T-helper 2 cell treated with Interferon-gamma antibody and Interleukin-4, amounts not matched to agents 5 μg/mL and 100 μg/mL, for 36 hours (primary cell): Measurements from ENCODE around the gene PAM.

ENCODE experiments used
- DNase-seq: peaks from one replicate; pipeline ENCODE4 v3.0.0; 2021; ENCODE audit warnings: low spot score
- H3K27ac Mint-ChIP-seq: one replicate; pipeline ENCODE4 v1.8.0; 2021; ENCODE audit warnings: mild to moderate bottlenecking, mixed read lengths
- H3K27me3 Mint-ChIP-seq: one replicate; pipeline ENCODE4 v1.8.0; 2021; ENCODE audit warnings: low read depth, mixed read lengths
- H3K36me3 Mint-ChIP-seq: one replicate; pipeline ENCODE4 v1.8.0; 2021; ENCODE audit warnings: low read depth, mixed read lengths
- H3K4me1 Mint-ChIP-seq: one replicate; pipeline ENCODE4 v1.8.0; 2021; ENCODE audit warnings: low read depth, mixed read lengths
- H3K4me3 Mint-ChIP-seq: one replicate; pipeline ENCODE4 v1.8.0; 2022; ENCODE audit warnings: mild to moderate bottlenecking, moderate library complexity, mixed read lengths
- H3K9me3 Mint-ChIP-seq: one replicate; pipeline ENCODE4 v1.8.0; 2021; ENCODE audit warnings: mixed read lengths

PAM gene

DNA sequence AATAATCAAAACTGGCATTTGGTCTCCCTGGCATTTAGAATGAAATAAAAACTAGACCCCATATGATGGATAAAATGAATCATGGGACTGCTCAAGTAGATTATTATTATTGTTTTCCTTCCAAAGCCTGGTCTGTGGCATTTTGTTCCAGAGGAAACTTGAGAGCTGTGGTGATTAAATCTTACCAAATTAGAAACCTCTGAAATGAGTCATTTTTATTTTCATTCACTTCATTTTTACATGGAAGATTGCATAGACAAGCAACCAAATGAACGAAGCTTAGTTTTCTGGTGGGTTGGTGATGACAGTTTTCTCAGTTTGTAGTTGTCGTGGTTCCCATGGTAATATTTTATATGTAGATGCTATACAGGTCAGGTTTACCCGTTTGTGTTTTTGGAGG lies 23.4 kb downstream of the PAM start:
- Mint-ChIP-seq H3K27ac (peak overlapping the region; percentile 32), H3K36me3 (peaks cover 3% of the 10 kb centered on the region), H3K4me3 (no peak overlapping the region), H3K27me3 (no peaks in the 10 kb centered on the region), H3K9me3 (peaks cover 9% of the 10 kb centered on the region), H3K4me1 (peaks cover 29% of the 10 kb centered on the region)
- DNase-seq: peak; percentile 34

DNA sequence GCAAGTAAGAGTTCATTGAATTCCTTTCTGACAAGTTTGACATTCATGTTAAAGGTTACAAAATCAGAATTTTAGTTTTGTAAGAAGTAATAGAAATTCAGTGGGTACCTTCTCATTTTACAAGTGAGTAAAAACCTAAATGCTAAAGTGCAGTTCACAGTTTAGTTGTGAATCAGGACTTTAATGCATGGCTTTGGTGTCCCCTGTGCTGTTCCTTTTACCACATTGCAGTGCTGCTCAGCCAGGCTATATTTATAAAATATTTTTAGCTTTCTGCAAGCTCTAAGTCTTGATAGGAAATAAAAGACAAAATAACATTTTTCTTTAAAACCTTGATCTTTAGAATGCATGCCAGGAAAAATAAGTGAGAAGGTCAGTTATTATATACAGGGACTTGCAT lies 26.3 kb downstream of the PAM start:
- Mint-ChIP-seq H3K36me3 (no peaks in the 10 kb centered on the region), H3K9me3 (no peaks in the 10 kb centered on the region), H3K4me3 (no peak overlapping the region), H3K27ac (no peak overlapping the region), H3K27me3 (no peaks in the 10 kb centered on the region), H3K4me1 (peaks cover 25% of the 10 kb centered on the region)
- no peak for DNase-seq

DNA sequence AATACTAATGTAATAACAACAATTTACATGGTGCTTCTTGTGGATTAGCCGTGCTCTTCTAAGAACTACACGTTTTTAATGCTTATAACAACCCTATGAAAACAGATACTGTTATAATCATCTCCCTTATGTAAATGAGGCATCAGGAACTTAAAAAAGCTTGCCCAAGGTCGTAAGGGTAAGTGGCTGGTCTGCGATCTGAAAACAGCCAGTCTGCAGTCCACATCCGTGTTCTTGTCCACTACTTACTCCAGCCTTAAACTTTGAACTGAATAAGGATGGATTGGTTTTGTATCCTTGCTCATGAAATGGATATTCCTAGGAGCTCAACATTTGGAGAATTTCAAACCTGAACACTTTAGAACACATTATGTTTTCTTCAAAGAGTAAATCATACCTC lies 26.7 kb downstream of the PAM start:
- peaks cover 22% of the 10 kb centered on the region for H3K4me1 Mint-ChIP-seq
- H3K4me3 Mint-ChIP-seq: no peak overlapping the region
- no peak for DNase-seq

DNA sequence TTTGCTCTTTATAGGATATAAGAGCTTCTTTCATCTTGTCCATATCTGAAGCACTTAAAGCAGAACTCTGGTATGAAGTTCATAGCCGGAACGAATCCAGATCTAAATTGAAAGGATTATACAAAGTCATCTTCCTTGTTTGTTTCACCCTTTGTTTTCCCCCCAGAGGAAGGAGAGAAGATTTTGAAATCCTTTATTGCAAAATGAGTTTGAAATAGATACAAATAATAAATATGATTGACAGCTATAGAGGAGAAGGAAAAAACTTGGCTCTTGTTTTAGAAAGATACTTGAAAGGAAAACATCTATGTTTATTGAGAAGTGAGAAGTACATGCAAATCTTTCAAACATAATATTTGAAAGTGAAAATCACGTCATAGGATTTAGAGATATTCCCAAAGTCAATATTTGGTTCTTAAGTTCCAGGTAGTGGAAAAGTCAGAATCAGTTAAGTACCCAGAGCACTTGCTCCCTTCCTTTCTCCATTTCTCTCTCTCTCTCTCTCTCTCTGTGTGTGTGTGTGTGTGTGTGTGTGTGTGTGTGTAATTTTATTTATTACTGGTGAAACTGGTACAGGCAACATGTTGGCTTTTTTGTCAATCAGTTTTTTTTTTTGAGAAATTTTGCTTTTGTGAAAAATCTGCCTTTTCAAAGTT lies 27.2 kb downstream of the PAM start:
- H3K9me3 Mint-ChIP-seq: no peaks in the 10 kb centered on the region
- no peak overlapping the region for H3K4me3 Mint-ChIP-seq
- no peak overlapping the region for H3K27ac Mint-ChIP-seq
- H3K27me3 Mint-ChIP-seq: no peaks in the 10 kb centered on the region
- no peaks in the 10 kb centered on the region for H3K36me3 Mint-ChIP-seq
- H3K4me1 Mint-ChIP-seq: peaks cover 17% of the 10 kb centered on the region
- no peak for DNase-seq

More for the DNA sequence above, 26.7 kb downstream of the PAM start:
- Mint-ChIP-seq H3K36me3 (no peaks in the 10 kb centered on the region), H3K27ac (no peak overlapping the region), H3K27me3 (no peaks in the 10 kb centered on the region), H3K9me3 (no peaks in the 10 kb centered on the region)

DNA sequence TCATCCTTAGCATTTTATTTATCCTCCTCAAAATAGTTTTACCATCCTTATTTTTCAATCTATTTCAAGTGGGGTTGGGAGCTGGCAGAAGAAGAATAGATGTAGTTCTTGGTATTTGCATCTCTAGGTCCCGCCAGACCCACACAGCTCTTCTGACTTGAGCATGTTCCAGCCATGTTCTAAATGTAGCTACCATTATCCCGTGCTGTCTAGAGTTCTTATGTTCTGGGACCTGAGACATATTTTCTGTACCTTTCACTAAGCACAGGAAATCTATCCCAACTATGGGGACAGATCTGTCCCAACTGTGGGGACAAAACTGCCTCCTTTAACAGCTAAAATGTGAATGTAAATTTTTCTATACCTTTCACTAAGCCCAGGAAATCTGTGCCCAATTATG lies 32.0 kb downstream of the PAM start:
- Mint-ChIP-seq H3K36me3 (no peaks in the 10 kb centered on the region), H3K4me1 (no peaks in the 10 kb centered on the region), H3K27me3 (peaks cover 4% of the 10 kb centered on the region), H3K9me3 (no peaks in the 10 kb centered on the region), H3K4me3 (no peak overlapping the region), H3K27ac (no peak overlapping the region)
- no peak for DNase-seq

DNA sequence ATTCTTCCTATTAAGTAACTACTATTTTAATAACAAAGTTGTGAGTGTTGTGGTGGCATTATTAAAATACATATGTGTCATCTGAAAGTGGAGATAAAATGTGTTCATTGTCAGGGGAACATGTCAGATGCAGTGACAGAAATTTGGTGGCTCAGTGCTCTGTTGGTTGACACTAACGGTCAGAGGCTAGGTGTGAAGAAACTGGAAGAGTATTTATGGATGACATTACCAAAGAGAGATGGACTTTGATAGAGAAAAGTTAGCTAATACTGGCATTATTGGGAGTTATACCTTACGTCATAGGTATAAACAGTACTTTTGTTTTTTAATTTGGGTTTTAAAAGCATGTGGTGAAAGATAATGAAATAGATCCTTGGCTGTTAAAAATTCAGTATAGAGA lies 33.7 kb downstream of the PAM start:
- H3K4me3 Mint-ChIP-seq: no peak overlapping the region
- no peak overlapping the region for H3K27ac Mint-ChIP-seq

GRCh38 chr5:102789469-102789868 lies 34.4 kb downstream of the PAM start:
- H3K9me3 Mint-ChIP-seq: no peaks in the 10 kb centered on the region
- H3K4me3 Mint-ChIP-seq: no peak overlapping the region
- no peaks in the 10 kb centered on the region for H3K4me1 Mint-ChIP-seq
- H3K27ac Mint-ChIP-seq: no peak overlapping the region
- no peak for DNase-seq
- peaks cover 4% of the 10 kb centered on the region for H3K27me3 Mint-ChIP-seq
- no peaks in the 10 kb centered on the region for H3K36me3 Mint-ChIP-seq

More for the DNA sequence above, 33.7 kb downstream of the PAM start:
- H3K4me1 Mint-ChIP-seq: no peaks in the 10 kb centered on the region
- DNase-seq: no peak
- no peaks in the 10 kb centered on the region for H3K9me3 Mint-ChIP-seq
- no peaks in the 10 kb centered on the region for H3K36me3 Mint-ChIP-seq
- peaks cover 4% of the 10 kb centered on the region for H3K27me3 Mint-ChIP-seq

GRCh38 chr5:102790748-102791147 lies 35.6 kb downstream of the PAM start:
- H3K4me1 Mint-ChIP-seq: no peaks in the 10 kb centered on the region
- H3K36me3 Mint-ChIP-seq: no peaks in the 10 kb centered on the region
- DNase-seq: no peak
- H3K27me3 Mint-ChIP-seq: peaks cover 4% of the 10 kb centered on the region
- no peak overlapping the region for H3K27ac Mint-ChIP-seq
- no peak overlapping the region for H3K4me3 Mint-ChIP-seq
- H3K9me3 Mint-ChIP-seq: no peaks in the 10 kb centered on the region

DNA sequence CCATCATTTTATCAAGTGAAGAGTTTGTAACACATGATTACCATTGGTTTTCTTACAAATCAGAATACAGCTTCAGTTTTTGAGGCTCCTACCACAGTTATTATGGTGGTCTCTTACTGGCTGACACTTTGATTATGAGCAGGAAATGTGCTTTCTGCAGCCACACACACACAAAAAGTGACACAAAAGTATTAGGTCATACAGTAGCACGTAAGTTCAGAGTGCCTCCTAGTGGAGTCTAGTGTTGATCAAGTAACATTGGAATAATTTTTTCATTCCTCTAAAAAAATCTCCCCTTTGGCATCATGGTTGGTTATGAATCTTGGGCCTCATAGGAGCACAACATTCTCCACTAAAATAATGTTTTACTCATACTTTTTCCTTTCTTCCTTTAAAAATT lies 37.6 kb downstream of the PAM start:
- H3K4me3 Mint-ChIP-seq: no peak overlapping the region
- no peak for DNase-seq
- peaks cover 4% of the 10 kb centered on the region for H3K27me3 Mint-ChIP-seq
- H3K27ac Mint-ChIP-seq: no peak overlapping the region
- H3K9me3 Mint-ChIP-seq: no peaks in the 10 kb centered on the region
- H3K36me3 Mint-ChIP-seq: no peaks in the 10 kb centered on the region
- H3K4me1 Mint-ChIP-seq: peaks cover 5% of the 10 kb centered on the region

DNA sequence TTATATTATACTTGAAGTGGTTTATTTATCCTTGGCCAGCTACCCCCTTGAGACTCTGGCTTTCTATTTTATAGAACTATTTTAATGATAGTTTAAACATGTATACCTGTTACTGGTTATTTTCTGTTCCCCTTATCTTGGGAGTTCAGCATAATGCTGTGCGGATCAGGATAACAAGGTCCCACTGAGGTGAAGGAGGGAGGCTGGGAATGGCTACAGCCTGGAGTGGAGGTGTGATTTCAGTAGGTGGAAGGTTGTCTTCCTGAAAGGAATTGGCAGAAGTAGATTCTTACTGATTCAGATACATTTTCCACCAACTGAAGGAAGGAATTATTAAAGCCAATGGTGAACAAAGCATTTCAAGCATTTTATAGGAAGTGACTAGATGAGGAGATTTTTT lies 38.9 kb downstream of the PAM start:
- Mint-ChIP-seq H3K9me3 (no peaks in the 10 kb centered on the region), H3K4me1 (peaks cover 6% of the 10 kb centered on the region), H3K36me3 (no peaks in the 10 kb centered on the region), H3K27me3 (peaks cover 4% of the 10 kb centered on the region), H3K4me3 (no peak overlapping the region), H3K27ac (no peak overlapping the region)
- DNase-seq: no peak

DNA sequence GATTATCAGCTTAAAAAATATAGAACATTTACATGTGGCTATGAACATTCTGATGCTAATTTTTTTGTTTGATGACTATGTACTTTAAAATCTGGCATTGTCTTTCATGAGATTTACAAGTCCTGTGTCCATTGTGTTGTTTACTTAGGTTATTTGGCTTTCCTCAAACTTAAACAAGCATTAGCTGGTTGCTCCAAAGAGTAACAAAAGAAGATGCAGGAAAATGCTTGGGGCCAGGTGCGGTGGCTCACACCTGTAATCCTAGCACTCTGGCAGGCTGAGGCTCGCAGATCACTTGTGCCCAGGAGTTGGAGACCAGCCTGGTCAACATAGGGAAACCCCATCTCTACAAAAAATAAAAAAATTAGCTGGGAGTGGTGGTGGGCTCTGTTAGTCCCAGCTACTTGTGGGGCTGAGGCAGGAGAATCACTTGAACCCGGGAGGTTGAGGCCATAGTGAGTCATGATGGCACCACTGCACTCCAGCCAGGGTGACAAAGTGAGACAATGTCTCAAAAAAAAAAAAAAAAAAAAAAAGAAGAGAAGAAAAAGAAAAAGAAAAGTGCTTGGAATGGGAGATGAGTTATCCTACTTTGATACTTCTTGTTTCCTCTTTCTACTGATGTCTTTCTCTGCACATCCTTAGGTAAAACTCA lies 39.7 kb downstream of the PAM start:
- H3K9me3 Mint-ChIP-seq: no peaks in the 10 kb centered on the region
- H3K27me3 Mint-ChIP-seq: peaks cover 4% of the 10 kb centered on the region
- DNase-seq: no peak
- no peak overlapping the region for H3K4me3 Mint-ChIP-seq
- H3K36me3 Mint-ChIP-seq: no peaks in the 10 kb centered on the region
- peaks cover 6% of the 10 kb centered on the region for H3K4me1 Mint-ChIP-seq
- no peak overlapping the region for H3K27ac Mint-ChIP-seq

- H3K27me3 Mint-ChIP-seq: peaks cover 3% of the 10 kb centered on the region
- no peak for DNase-seq
- H3K27ac Mint-ChIP-seq: no peak overlapping the region
- no peak overlapping the region for H3K4me3 Mint-ChIP-seq
- no peaks in the 10 kb centered on the region for H3K36me3 Mint-ChIP-seq
- no peaks in the 10 kb centered on the region for H3K9me3 Mint-ChIP-seq
- H3K4me1 Mint-ChIP-seq: peaks cover 11% of the 10 kb centered on the region
These were observed 40.4 kb downstream of the PAM start for GRCh38 chr5:102795526-102795925.

- DNase-seq: no peak
- H3K27ac Mint-ChIP-seq: no peak overlapping the region
- H3K4me3 Mint-ChIP-seq: no peak overlapping the region
- no peaks in the 10 kb centered on the region for H3K36me3 Mint-ChIP-seq
- H3K9me3 Mint-ChIP-seq: no peaks in the 10 kb centered on the region
- peaks cover 14% of the 10 kb centered on the region for H3K4me1 Mint-ChIP-seq
- H3K27me3 Mint-ChIP-seq: no peaks in the 10 kb centered on the region
These were observed 40.9 kb downstream of the PAM start for GRCh38 chr5:102796009-102796408.

- Mint-ChIP-seq H3K27ac (no peak overlapping the region), H3K27me3 (no peaks in the 10 kb centered on the region), H3K9me3 (no peaks in the 10 kb centered on the region), H3K36me3 (no peaks in the 10 kb centered on the region), H3K4me3 (no peak overlapping the region), H3K4me1 (peaks cover 17% of the 10 kb centered on the region)
- no peak for DNase-seq
These were observed 41.4 kb downstream of the PAM start for GRCh38 chr5:102796498-102796897.
